HG03571 (cell line): ENCODE data around the gene CHI3L1.

Experiments used
- ATAC-seq: cut with Tn5 transposase; IDR thresholded peaks from one replicate; pipeline ENCODE4 v1.9.1; 2021; ENCODE audit not compliant: unreplicated experiment

The CHI3L1 gene

DNA sequence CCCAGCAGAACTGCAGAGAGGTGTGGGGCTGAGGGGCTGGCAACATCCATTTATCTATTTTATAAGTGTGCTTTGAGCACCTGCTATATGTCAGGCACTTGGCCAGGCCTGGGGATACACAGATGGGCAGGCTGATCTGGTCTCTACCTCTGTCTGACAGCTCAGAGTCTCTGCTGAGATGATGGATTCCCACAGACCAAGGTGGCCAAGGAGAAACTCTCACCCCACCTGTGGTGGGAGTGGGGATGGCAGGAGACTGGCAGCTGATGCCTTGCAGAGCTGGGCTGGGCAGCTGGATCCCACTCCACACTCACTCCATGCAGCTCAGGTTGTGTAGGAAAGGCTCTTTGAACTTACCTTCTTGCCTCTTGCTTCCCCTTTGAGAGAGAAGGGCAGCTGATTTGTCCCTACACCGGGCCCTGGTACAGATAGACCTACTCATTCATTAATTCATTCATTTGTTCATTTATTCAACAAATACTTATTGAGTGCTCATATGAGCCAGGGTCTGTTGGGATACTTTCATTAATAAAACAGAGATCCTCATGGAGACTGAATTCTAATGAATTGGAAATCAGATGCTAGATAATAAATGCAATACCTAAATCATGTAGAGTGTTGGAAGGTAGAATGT, 50.0 kb downstream of the CHI3L1 start:
- no peak for ATAC-seq

DNA sequence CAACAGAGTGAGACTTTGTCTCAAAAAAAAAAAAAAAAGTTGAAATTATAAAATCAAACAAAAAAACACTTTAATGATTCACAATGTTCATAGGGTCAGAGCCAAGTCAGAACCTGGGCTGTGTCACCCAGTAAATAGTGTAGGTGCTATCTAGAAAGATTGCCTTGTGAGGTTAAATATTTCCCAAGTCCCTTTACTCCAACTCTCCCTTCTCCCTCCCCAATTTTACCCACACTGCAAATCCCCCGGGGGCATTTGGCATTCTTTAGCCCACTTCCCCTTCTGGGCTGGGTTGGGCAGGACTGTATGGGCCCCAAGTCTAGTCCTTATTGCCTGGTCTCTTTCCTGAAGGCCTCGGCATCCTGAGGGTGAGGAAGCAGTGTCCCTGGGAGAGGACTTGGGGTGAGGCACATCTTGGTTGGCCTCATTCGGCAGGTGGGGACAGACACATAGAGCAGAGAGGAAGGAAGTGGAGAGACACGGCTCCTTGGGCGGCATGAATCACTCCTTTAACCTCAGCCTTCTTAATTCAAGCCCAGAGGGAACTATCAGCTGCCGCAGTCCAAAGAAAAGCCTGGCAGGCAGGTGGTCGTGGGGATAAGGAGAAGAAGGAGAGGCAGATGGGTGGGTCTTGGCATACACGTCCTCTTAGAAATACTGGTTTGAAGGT, 50.7 kb downstream of the CHI3L1 start:
- ATAC-seq: no peak

DNA sequence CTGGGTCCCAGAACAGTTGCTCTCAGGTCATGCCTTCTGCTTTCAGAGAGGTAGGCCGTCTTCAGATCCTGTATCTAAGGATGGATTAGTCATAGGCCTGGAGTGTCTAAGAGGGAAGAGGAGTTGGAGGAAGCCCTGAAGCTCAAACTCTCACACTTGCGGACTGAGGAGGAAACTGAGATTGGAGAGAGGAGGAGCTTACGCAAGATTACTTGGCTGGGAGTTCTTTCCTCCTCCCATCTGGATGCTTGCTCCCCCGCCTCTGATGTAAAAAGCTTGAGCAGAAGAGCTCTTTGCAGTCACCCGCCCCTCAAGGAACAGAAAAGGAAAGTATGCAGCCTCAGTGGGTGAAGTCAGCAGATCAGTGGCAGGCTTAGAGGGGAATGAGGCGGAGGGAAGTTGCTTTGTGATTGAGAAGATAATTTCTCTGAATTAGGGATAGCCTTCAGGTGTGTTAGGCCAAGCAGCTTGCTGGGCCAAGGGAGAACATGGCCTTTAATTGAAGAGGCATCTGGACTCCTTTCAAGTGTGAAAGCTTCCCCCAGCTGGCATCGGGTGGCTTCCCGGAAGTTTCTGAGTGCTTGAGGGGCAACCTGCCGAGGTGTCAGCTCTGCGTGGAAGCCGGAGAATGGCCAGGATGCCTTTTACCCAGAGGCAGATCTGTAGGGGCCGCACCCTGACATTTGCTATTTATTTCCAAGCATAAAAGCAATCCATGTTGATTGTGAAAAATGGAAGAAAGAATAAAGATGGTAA, 52.4 kb downstream of the CHI3L1 start:
- ATAC-seq: no peak

DNA sequence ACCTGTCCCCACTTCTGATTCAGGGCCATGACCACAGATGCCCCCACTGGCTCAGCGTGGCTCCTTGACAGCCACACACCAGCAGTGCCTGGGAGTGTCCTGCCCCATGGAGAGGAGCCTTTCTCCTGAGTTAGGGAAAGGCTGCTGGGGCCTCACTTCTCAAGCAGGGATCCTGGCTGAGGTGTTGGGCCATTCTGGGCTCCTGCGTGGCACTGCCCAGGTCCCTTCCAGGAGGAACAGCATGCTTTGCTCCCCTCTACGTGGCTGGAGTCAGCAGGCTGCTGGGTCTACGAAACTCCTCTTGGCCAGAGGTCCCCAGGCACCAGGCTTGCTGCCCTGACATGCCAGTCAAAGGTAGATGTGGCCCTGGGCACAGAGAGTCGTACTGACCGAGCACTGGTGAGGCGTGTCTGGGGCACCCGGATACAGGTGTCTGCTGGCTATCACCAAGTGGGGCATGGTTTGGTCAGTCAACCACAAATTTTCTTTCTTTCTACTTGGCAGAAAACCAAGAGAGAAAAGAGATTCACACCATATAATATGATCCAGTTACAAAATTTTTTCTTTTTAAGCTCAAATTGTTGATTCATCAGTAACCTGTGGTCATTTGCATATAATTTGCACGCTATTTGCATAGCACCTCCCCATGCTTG, 54.8 kb downstream of the CHI3L1 start:
- no peak for ATAC-seq

DNA sequence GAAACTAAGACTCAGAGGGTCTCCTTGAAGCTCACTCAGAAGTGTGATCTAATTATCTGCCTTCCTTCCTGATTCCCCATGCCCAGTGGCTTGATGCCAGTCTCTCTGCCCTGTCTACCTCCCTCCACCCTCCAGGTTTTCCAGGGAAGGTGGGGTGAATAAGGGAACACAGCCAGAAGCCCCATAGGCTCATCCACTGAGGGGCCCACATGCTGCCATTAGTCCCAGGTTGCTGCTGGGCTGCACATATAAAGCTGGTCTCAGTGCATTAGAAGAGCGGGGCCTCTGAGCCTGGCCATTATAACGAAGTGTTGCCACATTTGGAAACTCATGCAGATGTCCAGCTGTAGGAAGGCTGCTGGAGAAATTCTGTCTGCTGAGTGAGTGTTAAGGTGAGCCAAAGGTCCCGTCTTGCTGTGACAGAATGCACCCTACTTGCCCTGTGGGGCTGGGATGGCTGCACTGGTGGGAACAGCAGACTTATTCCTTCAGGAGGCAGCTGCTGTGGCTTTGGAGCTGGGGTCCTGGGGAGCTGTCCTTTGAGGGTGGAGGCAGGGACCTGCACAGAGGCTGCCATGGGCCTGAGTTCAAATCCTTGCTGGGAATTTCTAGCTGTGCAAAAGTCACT, 56.0 kb downstream of the CHI3L1 start:
- ATAC-seq: no peak

DNA sequence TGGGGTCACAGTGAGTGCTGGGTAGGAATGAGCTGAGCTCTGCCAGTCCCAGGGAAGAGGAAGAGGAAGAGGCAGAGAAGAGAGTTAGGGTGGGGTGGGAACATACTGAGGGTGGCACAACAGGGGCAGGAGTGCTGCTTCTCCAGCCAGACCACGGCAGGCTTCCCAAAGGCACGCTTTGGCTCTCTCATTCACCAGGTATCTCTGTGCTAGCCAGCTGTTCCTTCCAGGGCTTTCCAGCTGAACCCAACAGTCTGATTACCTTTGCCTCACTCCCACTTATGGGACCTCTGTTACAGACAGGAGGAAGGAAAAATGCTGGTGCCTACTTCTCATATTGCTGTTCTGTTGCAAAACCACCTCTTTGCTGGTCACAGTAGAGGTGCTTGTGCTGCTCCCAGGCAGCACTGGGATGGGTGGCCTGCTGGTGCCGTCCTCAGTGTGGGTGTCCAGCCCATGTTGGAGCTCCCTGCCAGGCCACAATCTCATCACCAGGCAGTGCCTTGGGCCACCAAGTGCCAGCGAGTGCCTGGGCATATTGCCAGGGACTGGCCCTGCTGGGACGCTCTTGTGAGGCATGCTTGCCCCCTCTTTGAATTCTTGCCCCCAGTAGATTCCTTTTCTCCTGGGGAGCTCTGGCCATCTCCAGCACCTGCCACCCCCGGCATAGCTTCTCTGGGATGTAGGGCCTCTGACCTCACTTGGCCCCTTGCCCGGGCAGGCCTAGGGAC, 56.8 kb downstream of the CHI3L1 start:
- no peak for ATAC-seq
